A673 (cell line): ENCODE results near the gene FNIP1.

Experiments used
- CTCF ChIP-seq: fragments of 300-800, 200-600 bp; sonication (generic); conservative IDR thresholded peaks from 2 replicates; pipeline ENCODE4 v1.5.1; 2017; ENCODE audit warnings: low read depth, mild to moderate bottlenecking, antibody characterized with exemption, low read length, moderate library complexity, mixed read lengths
- EZH2 ChIP-seq: fragments of 200-600 bp; sonication (generic); IDR thresholded peaks from 2 replicates; pipeline ENCODE4 v1.6.1; 2017; ENCODE audit warnings: borderline replicate concordance, low read depth, mild to moderate bottlenecking, mixed read lengths, antibody characterized with exemption, low read length; ENCODE audit not compliant: poor library complexity, severe bottlenecking

- TF ChIP-seq CTCF = no peak
- no peak for TF ChIP-seq EZH2
Observed at GRCh38 chr5:131824631-131825030, 27.8 kb upstream of the FNIP1 start.
